CD4-positive, alpha-beta T cell treated with Interleukin-6 for 4 hours (primary cell): ENCODE data around the gene PPP1R9B.
A peak's percentile ranks its signal among the peaks of the same experiment; 100 is the strongest.

Experiments used
- DNase-seq: peaks from one replicate; pipeline ENCODE4 v3.0.0-alpha.2; 2020; ENCODE audit warnings: mixed read lengths

PPP1R9B gene

GRCh38 chr17:50122945-50123344 is 27.5 kb downstream of the PPP1R9B start:
- no peak for DNase-seq

- DNase-seq, result no peak
Observed at GRCh38 chr17:50120475-50121253, 29.8 kb downstream of the PPP1R9B start.

GRCh38 chr17:50118828-50119218 is 31.7 kb downstream of the PPP1R9B start:
- no peak for DNase-seq

GRCh38 chr17:50118076-50118827 is 32.2 kb downstream of the PPP1R9B start:
- DNase-seq, result no peak

- DNase-seq, result peak; percentile 71
Observed at GRCh38 chr17:50117202-50118051, 33.0 kb downstream of the PPP1R9B start.

GRCh38 chr17:50115756-50116155 is 34.7 kb downstream of the PPP1R9B start:
- no peak for DNase-seq

- DNase-seq, result peak; percentile 46
Observed at GRCh38 chr17:50114849-50115357, 35.6 kb downstream of the PPP1R9B start.

- no peak for DNase-seq
Observed at GRCh38 chr17:50114401-50114800, 36.1 kb downstream of the PPP1R9B start.

GRCh38 chr17:50113624-50114320 is 36.7 kb downstream of the PPP1R9B start:
- no peak for DNase-seq

GRCh38 chr17:50112694-50113093 is 37.8 kb downstream of the PPP1R9B start:
- no peak for DNase-seq

GRCh38 chr17:50111673-50112655 is 38.5 kb downstream of the PPP1R9B start:
- DNase-seq, result no peak

- no peak for DNase-seq
Observed at GRCh38 chr17:50110591-50111349, 39.7 kb downstream of the PPP1R9B start.

GRCh38 chr17:50109785-50110184 is 40.7 kb downstream of the PPP1R9B start:
- DNase-seq, result no peak

- no peak for DNase-seq
Observed at GRCh38 chr17:50109207-50109606, 41.3 kb downstream of the PPP1R9B start.

GRCh38 chr17:50108556-50108955 is 41.9 kb downstream of the PPP1R9B start:
- no peak for DNase-seq

- DNase-seq, result no peak
Observed at GRCh38 chr17:50107790-50108414, 42.6 kb downstream of the PPP1R9B start.

- no peak for DNase-seq
Observed at GRCh38 chr17:50106393-50107131, 43.9 kb downstream of the PPP1R9B start.

- DNase-seq, result no peak
Observed at GRCh38 chr17:50105811-50106210, 44.7 kb downstream of the PPP1R9B start.

- no peak for DNase-seq
Observed at GRCh38 chr17:50103941-50104340, 46.5 kb downstream of the PPP1R9B start.
